Upper lobe of right lung (tissue), 1 donor: Measurements from ENCODE around the gene NFIC. TPM values are rescaled to one million over a fixed set of nuclear protein-coding genes. Genes with fewer than 3 reads are reported as not detected.

Experiments used
- ATAC-seq: fragments of 200-7000 bp; cut with Tn5 transposase; one replicate; pipeline ENCODE4 v1.9.1; 2020; ENCODE audit warnings: mild to moderate bottlenecking, moderate library complexity
- DNase-seq: peaks from one replicate; pipeline ENCODE4 v3.0.0-alpha.2; 2020
- H3K27ac ChIP-seq: fragments of 200-600 bp; one replicate; pipeline ENCODE4 v1.8.0; 2022
- H3K27me3 ChIP-seq: fragments of 200-600 bp; one replicate; pipeline ENCODE4 v1.8.0; 2022; ENCODE audit warnings: mild to moderate bottlenecking
- H3K36me3 ChIP-seq: fragments of 200-600 bp; one replicate; pipeline ENCODE4 v1.8.0; 2022
- H3K4me1 ChIP-seq: fragments of 200-600 bp; one replicate; pipeline ENCODE4 v1.8.0; 2022
- H3K4me3 ChIP-seq: fragments of 200-600 bp; one replicate; pipeline ENCODE4 v1.8.0; 2022; ENCODE audit warnings: mild to moderate bottlenecking
- H3K9me3 ChIP-seq: fragments of 200-600 bp; one replicate; pipeline ENCODE4 v1.8.0; 2022
- intact Hi-C: fragments of 100-400 bp; cut with DNase I; formaldehyde crosslinking; loops from one replicate; pipeline ENCODE4 v1.11.0; 2022
- total RNA-seq: library from RNA; stranded (reverse); fragmentation: NEBNext Ultra II Directional; extraction: Animal tissue kit (Norgen Biotek cat#: 25700); gene quantifications from one replicate; pipeline ENCODE4 v1.2.1, GENCODE V29; 2021
- TF ChIP-seq, protein P1 (sequence below): fragments of 200-600 bp; IDR thresholded peaks from one replicate; pipeline ENCODE4 v1.8.0; 2022; ENCODE audit warnings: antibody characterized with exemption
- donor health status: DM: no; HTN: yes; CAD: no; lungs with severe emphysema.

Gene NFIC
- total RNA-seq, 1 donor from 2014 or later: 150 TPM

GRCh38 chr19:3508771-3509535 is 142.6 kb downstream of the NFIC start:
- intact Hi-C loops: no loop called here
- no peak overlapping the region for H3K4me3 ChIP-seq
- no peak for ATAC-seq
- TF ChIP-seq, protein P1, sequence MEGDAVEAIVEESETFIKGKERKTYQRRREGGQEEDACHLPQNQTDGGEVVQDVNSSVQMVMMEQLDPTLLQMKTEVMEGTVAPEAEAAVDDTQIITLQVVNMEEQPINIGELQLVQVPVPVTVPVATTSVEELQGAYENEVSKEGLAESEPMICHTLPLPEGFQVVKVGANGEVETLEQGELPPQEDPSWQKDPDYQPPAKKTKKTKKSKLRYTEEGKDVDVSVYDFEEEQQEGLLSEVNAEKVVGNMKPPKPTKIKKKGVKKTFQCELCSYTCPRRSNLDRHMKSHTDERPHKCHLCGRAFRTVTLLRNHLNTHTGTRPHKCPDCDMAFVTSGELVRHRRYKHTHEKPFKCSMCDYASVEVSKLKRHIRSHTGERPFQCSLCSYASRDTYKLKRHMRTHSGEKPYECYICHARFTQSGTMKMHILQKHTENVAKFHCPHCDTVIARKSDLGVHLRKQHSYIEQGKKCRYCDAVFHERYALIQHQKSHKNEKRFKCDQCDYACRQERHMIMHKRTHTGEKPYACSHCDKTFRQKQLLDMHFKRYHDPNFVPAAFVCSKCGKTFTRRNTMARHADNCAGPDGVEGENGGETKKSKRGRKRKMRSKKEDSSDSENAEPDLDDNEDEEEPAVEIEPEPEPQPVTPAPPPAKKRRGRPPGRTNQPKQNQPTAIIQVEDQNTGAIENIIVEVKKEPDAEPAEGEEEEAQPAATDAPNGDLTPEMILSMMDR: no peak
- no peak overlapping the region for H3K27ac ChIP-seq
- DNase-seq: no peak
- H3K27me3 ChIP-seq: no peaks in the 10 kb centered on the region
- peaks cover 13% of the 10 kb centered on the region for H3K4me1 ChIP-seq
- no peaks in the 10 kb centered on the region for H3K36me3 ChIP-seq
- H3K9me3 ChIP-seq: no peaks in the 10 kb centered on the region

DNA sequence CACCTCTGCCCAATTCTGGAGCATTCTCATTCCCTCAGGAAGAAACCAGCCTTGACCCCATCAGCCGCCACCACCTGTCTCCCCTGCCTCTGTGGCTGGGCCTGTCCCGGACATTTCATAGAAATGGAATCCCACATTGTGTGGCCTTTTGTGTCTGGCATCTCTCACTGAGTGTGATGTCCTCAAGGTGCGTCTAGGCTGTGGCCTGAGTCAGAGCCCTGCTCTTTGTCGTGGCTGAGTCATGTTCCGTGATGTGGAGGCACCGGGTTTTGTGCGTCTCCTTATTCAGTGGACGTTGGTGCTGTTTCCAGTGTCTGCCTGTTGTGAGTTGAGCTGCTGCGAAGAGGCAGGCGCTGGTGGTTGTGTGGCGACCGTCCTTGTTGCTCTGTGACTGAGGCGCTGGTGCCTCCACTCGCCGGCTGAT is 143.2 kb downstream of the NFIC start:
- no peak for DNase-seq
- Histone ChIP-seq H3K9me3 (no peaks in the 10 kb centered on the region), H3K4me3 (no peak overlapping the region), H3K4me1 (peaks cover 13% of the 10 kb centered on the region), H3K27ac (no peak overlapping the region), H3K27me3 (no peaks in the 10 kb centered on the region), H3K36me3 (no peaks in the 10 kb centered on the region)
- intact Hi-C loops: no loop called here
- ATAC-seq: no peak
- TF ChIP-seq, protein P1: no peak

- TF ChIP-seq, protein P1: no peak
- Histone ChIP-seq H3K9me3 (no peaks in the 10 kb centered on the region), H3K27me3 (no peaks in the 10 kb centered on the region), H3K36me3 (no peaks in the 10 kb centered on the region), H3K4me3 (no peak overlapping the region), H3K27ac (no peak overlapping the region), H3K4me1 (peaks cover 8% of the 10 kb centered on the region)
- intact Hi-C loops: no loop called here
- ATAC-seq (no peak), DNase-seq (no peak)
Observed at GRCh38 chr19:3510727-3511126, 144.3 kb downstream of the NFIC start.

DNA sequence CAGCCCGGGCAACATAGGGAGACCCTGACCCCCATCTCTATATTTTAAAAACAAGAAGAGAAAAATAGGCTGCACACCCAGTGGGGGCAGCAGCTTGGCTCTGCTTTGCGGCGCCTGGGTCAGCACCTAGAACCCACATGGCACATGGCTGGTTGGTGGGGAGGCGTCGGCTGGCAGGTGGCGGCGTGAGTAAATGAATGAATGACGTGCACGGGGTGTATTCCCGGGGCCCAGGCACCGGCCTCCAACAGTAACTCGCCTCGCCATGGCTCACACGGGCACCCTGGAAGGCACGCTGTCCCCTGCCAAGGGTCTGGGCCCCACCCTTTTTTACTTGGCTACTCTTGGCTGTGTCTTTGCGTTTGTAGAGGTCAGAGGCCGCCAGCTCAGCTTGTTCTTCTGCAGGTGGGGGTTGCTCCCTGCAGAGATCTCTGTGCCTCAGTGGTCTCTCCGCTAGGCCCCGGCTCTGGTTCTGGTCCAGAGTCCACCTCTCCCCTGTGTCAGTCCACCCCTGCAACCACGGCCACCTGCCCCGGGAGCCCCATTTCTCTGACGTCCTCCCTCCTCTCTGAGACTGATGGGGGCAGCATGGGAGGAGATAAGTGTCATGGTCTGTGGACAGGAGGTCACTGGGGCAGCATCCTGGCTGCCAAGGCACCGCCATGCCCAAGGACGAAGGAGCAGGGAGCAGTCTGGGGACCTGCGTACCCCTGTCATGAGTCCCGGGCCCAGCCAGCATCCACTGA is 145.3 kb downstream of the NFIC start:
- intact Hi-C loops: no loop called here
- Histone ChIP-seq H3K4me3 (no peak overlapping the region), H3K9me3 (no peaks in the 10 kb centered on the region), H3K27me3 (no peaks in the 10 kb centered on the region), H3K27ac (no peak overlapping the region), H3K4me1 (peaks cover 8% of the 10 kb centered on the region), H3K36me3 (no peaks in the 10 kb centered on the region)
- no peak for DNase-seq
- no peak for ATAC-seq
- TF ChIP-seq, protein P1: no peak

DNA sequence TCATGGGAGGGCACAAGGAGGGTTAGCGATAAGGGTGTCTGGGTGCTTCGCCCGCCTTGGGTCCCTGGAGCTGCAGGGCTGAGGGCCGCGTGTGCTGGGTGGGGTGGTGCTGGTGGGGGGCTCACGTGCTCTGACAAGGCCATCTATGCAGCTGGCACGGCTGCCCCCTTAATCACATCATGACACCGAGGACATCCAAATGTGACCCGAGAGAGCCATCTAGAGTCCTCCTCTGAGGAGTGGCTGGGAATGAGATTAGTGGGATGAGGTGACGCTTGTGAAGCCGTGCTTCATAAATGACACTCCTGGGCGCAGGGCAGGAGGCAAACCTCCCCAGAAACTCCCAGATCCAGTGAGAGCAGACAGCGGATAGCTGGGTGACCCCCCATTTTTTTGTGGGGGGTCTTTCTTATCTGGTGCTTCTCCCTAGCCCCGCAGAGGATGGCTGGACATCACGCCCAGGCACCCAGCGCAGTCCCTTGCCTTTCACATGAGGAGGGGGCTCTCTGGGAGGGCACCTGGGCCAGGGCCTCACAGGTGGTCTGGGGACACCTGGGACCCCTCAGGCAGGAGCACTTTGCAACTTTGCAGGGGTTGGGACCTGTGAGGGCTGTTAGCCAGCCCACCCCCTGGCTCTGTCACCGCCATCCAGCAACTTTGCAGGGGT is 146.3 kb downstream of the NFIC start:
- no peak for ATAC-seq
- no peak overlapping the region for H3K27ac ChIP-seq

More for the DNA sequence above, 146.3 kb downstream of the NFIC start:
- no peak for DNase-seq
- peaks cover 5% of the 10 kb centered on the region for H3K4me1 ChIP-seq
- no peaks in the 10 kb centered on the region for H3K9me3 ChIP-seq
- intact Hi-C loops: no loop called here
- no peaks in the 10 kb centered on the region for H3K36me3 ChIP-seq
- no peak overlapping the region for H3K4me3 ChIP-seq
- TF ChIP-seq, protein P1: no peak
- H3K27me3 ChIP-seq: no peaks in the 10 kb centered on the region
